Measurements from ENCODE around the gene TBCD.

The TBCD gene

GRCh38 chr17:82889496-82890338 lies 137.9 kb downstream of the TBCD start:
- DNase-seq: no peak

- no peak for DNase-seq
Measured at GRCh38 chr17:82890339-82890730, 138.5 kb downstream of the TBCD start.

GRCh38 chr17:82890926-82891678 lies 139.2 kb downstream of the TBCD start:
- no peak for DNase-seq

- no peak for DNase-seq
Measured at GRCh38 chr17:82891911-82892310, 140.0 kb downstream of the TBCD start.

GRCh38 chr17:82892899-82893565 lies 141.2 kb downstream of the TBCD start:
- peak; percentile 58 for DNase-seq

GRCh38 chr17:82893779-82894178 lies 141.9 kb downstream of the TBCD start:
- no peak for DNase-seq

GRCh38 chr17:82894389-82894788 lies 142.5 kb downstream of the TBCD start:
- DNase-seq: no peak

GRCh38 chr17:82895087-82895486 lies 143.2 kb downstream of the TBCD start:
- DNase-seq: no peak

GRCh38 chr17:82896071-82897000 lies 144.5 kb downstream of the TBCD start:
- DNase-seq: no peak

GRCh38 chr17:82897514-82898249 lies 145.8 kb downstream of the TBCD start:
- DNase-seq: no peak

- DNase-seq: no peak
Measured at GRCh38 chr17:82898976-82899514, 147.2 kb downstream of the TBCD start.

- DNase-seq: no peak
Measured at GRCh38 chr17:82899941-82900340, 148.1 kb downstream of the TBCD start.

- DNase-seq: no peak
Measured at GRCh38 chr17:82900741-82901140, 148.9 kb downstream of the TBCD start.

- no peak for DNase-seq
Measured at GRCh38 chr17:82901356-82901755, 149.5 kb downstream of the TBCD start.

GRCh38 chr17:82901856-82902255 lies 150.0 kb downstream of the TBCD start:
- no peak for DNase-seq

- DNase-seq: no peak
Measured at GRCh38 chr17:82902972-82903874, 151.4 kb downstream of the TBCD start.

- DNase-seq: no peak
Measured at GRCh38 chr17:82905130-82905529, 153.3 kb downstream of the TBCD start.

GRCh38 chr17:82907797-82908542 lies 156.1 kb downstream of the TBCD start:
- no peak for DNase-seq

GRCh38 chr17:82908543-82909160 lies 156.8 kb downstream of the TBCD start:
- DNase-seq: no peak
